CD4-positive, CD25-positive, alpha-beta regulatory T cell (primary cell): Measurements from ENCODE around the gene NOTUM. TPM values are rescaled to one million over a fixed set of nuclear protein-coding genes. Genes with fewer than 3 reads are reported as not detected.

ENCODE experiments used
- ATAC-seq, 2 donors: fragments of 150-1000 bp; cut with Tn5 transposase; one replicate each; pipeline ENCODE4 v1.10.0; 2021; ENCODE audit warnings: low read depth in 2 of 2, moderate number of reproducible peaks in 2 of 2, moderate library complexity in 1 of 2
- DNase-seq, 3 donors: peaks; one replicate each; pipeline versions ENCODE4 v3.0.0 to v3.0.0-alpha.2; 2012 to 2022; ENCODE audit warnings: mixed read lengths in 1 of 3
- H3K27ac ChIP-seq: one replicate; pipeline ENCODE4 v1.7.0; 2013; ENCODE audit warnings: mild to moderate bottlenecking, low read length; ENCODE audit not compliant: insufficient read depth, poor library complexity, severe bottlenecking
- H3K27me3 ChIP-seq: one replicate; pipeline ENCODE4 v1.7.0; 2013; ENCODE audit warnings: low read length; ENCODE audit not compliant: control insufficient read depth, insufficient read depth
- H3K36me3 ChIP-seq: one replicate; pipeline ENCODE4 v1.7.0; 2013; ENCODE audit warnings: mild to moderate bottlenecking, low read length, moderate library complexity; ENCODE audit not compliant: control insufficient read depth, insufficient read depth
- H3K4me1 ChIP-seq: 2 replicates; pipeline ENCODE4 v1.7.0; 2013; ENCODE audit warnings: mild to moderate bottlenecking, low read length; ENCODE audit not compliant: insufficient read depth, control insufficient read depth, poor library complexity, severe bottlenecking
- H3K4me3 ChIP-seq: one replicate; pipeline ENCODE4 v1.7.0; 2013; ENCODE audit warnings: low read depth, mild to moderate bottlenecking, low read length, moderate library complexity
- H3K9me3 ChIP-seq, 2 experiments: 1 replicate in 1 of 2; 2 replicates in 1 of 2; pipeline ENCODE4 v1.7.0; 2013; ENCODE audit warnings: low read length in 2 of 2, mild to moderate bottlenecking in 1 of 2, moderate library complexity in 1 of 2; ENCODE audit not compliant: control insufficient read depth in 2 of 2
- H3K27ac Mint-ChIP-seq, 3 donors: one replicate each; pipeline ENCODE4 v1.8.0; 2020 to 2022; ENCODE audit warnings: mild to moderate bottlenecking in 3 of 3, mixed read lengths in 3 of 3, moderate library complexity in 2 of 3
- H3K27me3 Mint-ChIP-seq: one replicate; pipeline ENCODE4 v1.8.0; 2022; ENCODE audit warnings: mild to moderate bottlenecking, mixed read lengths
- H3K36me3 Mint-ChIP-seq: one replicate; pipeline ENCODE4 v1.8.0; 2020; ENCODE audit warnings: mixed read lengths
- H3K4me1 Mint-ChIP-seq, 4 donors: one replicate each; pipeline ENCODE4 v1.8.0; 2020 to 2022; ENCODE audit warnings: mixed read lengths in 4 of 4, mild to moderate bottlenecking in 1 of 4
- H3K4me3 Mint-ChIP-seq, 4 donors: one replicate each; pipeline ENCODE4 v1.8.0; 2020 to 2022; ENCODE audit warnings: mild to moderate bottlenecking in 4 of 4, mixed read lengths in 4 of 4, moderate library complexity in 3 of 4
- H3K9me3 Mint-ChIP-seq, 7 donors: one replicate each; pipeline ENCODE4 v1.8.0; 2020 to 2022; ENCODE audit warnings: mixed read lengths in 7 of 7, mild to moderate bottlenecking in 3 of 7, moderate library complexity in 2 of 7
- polyA plus RNA-seq, 4 donors: library from polyadenylated mRNA; unstranded; fragments of 300-500 nt; fragmentation: Illumina TruSeq; gene quantifications; one replicate each; pipeline ENCODE4 v1.2.3, GENCODE V29; 2021
- total RNA-seq: library from RNA; stranded (reverse); gene quantifications from one replicate; pipeline ENCODE4 v1.2.3, GENCODE V29; 2022

The NOTUM gene
- total and polyA plus RNA-seq, 5 donors from 2014 or later, result 0.09 to 0.17 TPM; not detected in 3

GRCh38 chr17:81977211-81977808 lies 16.3 kb upstream of the NOTUM start, which contains the start of gene ASPSCR1:
ASPSCR1 (plus strand) TSS chr17:81977629; CDS start chr17:81977647, 18 bp downstream.
- peak; percentile 85 to 92 (median 91) for DNase-seq
- Mint-ChIP-seq H3K4me1 (peaks cover 0 to 44% (median 20%) of the 10 kb centered on the region in 4 donors), H3K4me3 (peak within 1 kb of the TSS; percentile 96 to 99 (median 97)), H3K27me3 (peaks cover 9% of the 10 kb centered on the region), H3K9me3 (no peaks in the 10 kb centered on the region), H3K27ac (peak within 1 kb of the TSS; percentile 98), H3K36me3 (peaks cover 11% of the 10 kb centered on the region)
- Histone ChIP-seq H3K4me1 (peaks cover 33% of the 10 kb centered on the region), H3K27me3 (no peaks in the 10 kb centered on the region), H3K36me3 (no peaks in the 10 kb centered on the region), H3K9me3 (no peaks in the 10 kb centered on the region), H3K4me3 (peak within 1 kb of the TSS; percentile 69), H3K27ac (peak within 1 kb of the TSS; percentile 85)
- peak; percentile 88 to 93 for ATAC-seq

GRCh38 chr17:81976332-81977210 lies 15.6 kb upstream of the NOTUM start:
- no peaks in the 10 kb centered on the region for H3K9me3 ChIP-seq
- H3K4me3 ChIP-seq, result peak overlapping the region; percentile 69
- Mint-ChIP-seq H3K36me3 (peaks cover 9% of the 10 kb centered on the region), H3K4me3 (peak overlapping the region; percentile 96 to 99 (median 97)), H3K27me3 (peaks cover 9% of the 10 kb centered on the region), H3K27ac (peak overlapping the region; percentile 98), H3K4me1 (peaks cover 0 to 41% (median 18%) of the 10 kb centered on the region in 4 donors), H3K9me3 (no peaks in the 10 kb centered on the region)
- peak overlapping the region; percentile 85 for H3K27ac ChIP-seq
- peaks cover 33% of the 10 kb centered on the region for H3K4me1 ChIP-seq
- no peaks in the 10 kb centered on the region for H3K36me3 ChIP-seq
- no peaks in the 10 kb centered on the region for H3K27me3 ChIP-seq
- ATAC-seq (peak in 1 of 2 donors; percentile 4), DNase-seq (peak in 2 of 3 donors; percentile 16 to 26)

GRCh38 chr17:81973432-81973831 lies 12.4 kb upstream of the NOTUM start:
- peaks cover 0 to 26% (median 5%) of the 10 kb centered on the region in 4 donors for H3K4me1 Mint-ChIP-seq
- Histone ChIP-seq H3K27ac (no peak overlapping the region), H3K36me3 (no peaks in the 10 kb centered on the region), H3K4me1 (peaks cover 26% of the 10 kb centered on the region), H3K27me3 (no peaks in the 10 kb centered on the region), H3K9me3 (no peaks in the 10 kb centered on the region), H3K4me3 (no peak overlapping the region)
- no peaks in the 10 kb centered on the region for H3K9me3 Mint-ChIP-seq
- peak overlapping the region in 2 of 4 donors; percentile 41 to 80 for H3K4me3 Mint-ChIP-seq
- peak overlapping the region in 1 of 3 donors; percentile 76 for H3K27ac Mint-ChIP-seq
- no peak for ATAC-seq
- H3K36me3 Mint-ChIP-seq, result no peaks in the 10 kb centered on the region
- no peak for DNase-seq
- H3K27me3 Mint-ChIP-seq, result peaks cover 9% of the 10 kb centered on the region

- H3K36me3 ChIP-seq, result no peaks in the 10 kb centered on the region
- H3K4me3 Mint-ChIP-seq, result peak overlapping the region in 2 of 4 donors; percentile 50 to 66
- H3K9me3 Mint-ChIP-seq, result no peaks in the 10 kb centered on the region
- H3K27ac ChIP-seq, result no peak overlapping the region
- peaks cover 28% of the 10 kb centered on the region for H3K4me1 ChIP-seq
- H3K27ac Mint-ChIP-seq, result peak overlapping the region in 1 of 3 donors; percentile 81
- H3K4me3 ChIP-seq, result no peak overlapping the region
- no peaks in the 10 kb centered on the region for H3K36me3 Mint-ChIP-seq
- DNase-seq (no peak), ATAC-seq (no peak)
- H3K4me1 Mint-ChIP-seq, result peaks cover 0 to 28% (median 5%) of the 10 kb centered on the region in 4 donors
- no peaks in the 10 kb centered on the region for H3K9me3 ChIP-seq
- no peaks in the 10 kb centered on the region for H3K27me3 ChIP-seq
- peaks cover 5% of the 10 kb centered on the region for H3K27me3 Mint-ChIP-seq
These were observed 8.1 kb upstream of the NOTUM start for GRCh38 chr17:81968850-81969812.

- no peaks in the 10 kb centered on the region for H3K36me3 ChIP-seq
- no peaks in the 10 kb centered on the region for H3K9me3 Mint-ChIP-seq
- ATAC-seq, result no peak
- H3K4me3 ChIP-seq, result peak overlapping the region; percentile 3
- peak overlapping the region; percentile 66 to 90 (median 78) for H3K4me3 Mint-ChIP-seq
- H3K27ac ChIP-seq, result peak overlapping the region; percentile 51
- H3K27ac Mint-ChIP-seq, result peak overlapping the region; percentile 68 to 86 (median 74)
- no peaks in the 10 kb centered on the region for H3K9me3 ChIP-seq
- H3K4me1 ChIP-seq, result peaks cover 28% of the 10 kb centered on the region
- no peaks in the 10 kb centered on the region for H3K27me3 ChIP-seq
- H3K27me3 Mint-ChIP-seq, result peaks cover 11% of the 10 kb centered on the region
- H3K4me1 Mint-ChIP-seq, result peaks cover 0 to 28% (median 5%) of the 10 kb centered on the region in 4 donors
- no peaks in the 10 kb centered on the region for H3K36me3 Mint-ChIP-seq
- no peak for DNase-seq
These were observed 7.4 kb upstream of the NOTUM start for GRCh38 chr17:81968396-81968745.

GRCh38 chr17:81967533-81968395 lies 6.8 kb upstream of the NOTUM start:
- Mint-ChIP-seq H3K27me3 (peaks cover 16% of the 10 kb centered on the region), H3K27ac (peak overlapping the region; percentile 68 to 86 (median 74)), H3K9me3 (no peaks in the 10 kb centered on the region), H3K4me3 (peak overlapping the region; percentile 66 to 90 (median 78)), H3K36me3 (no peaks in the 10 kb centered on the region), H3K4me1 (peaks cover 0 to 28% (median 5%) of the 10 kb centered on the region in 4 donors)
- Histone ChIP-seq H3K36me3 (no peaks in the 10 kb centered on the region), H3K27ac (peak overlapping the region; percentile 51), H3K4me3 (peak overlapping the region; percentile 3), H3K4me1 (peaks cover 28% of the 10 kb centered on the region), H3K9me3 (no peaks in the 10 kb centered on the region), H3K27me3 (no peaks in the 10 kb centered on the region)
- peak; percentile 95 for ATAC-seq
- DNase-seq, result peak; percentile 80 to 96 (median 83)
